ENCODE results near the gene MESP1. TPM values are rescaled to one million over a fixed set of nuclear protein-coding genes. Genes with fewer than 3 reads are reported as not detected.

MESP1 gene
- total RNA-seq, 1 experiment from 2014 or later: 8.8 TPM

GRCh38 chr15:89745131-89745530, 5.9 kb downstream of the MESP1 start:
- no peaks in the 10 kb centered on the region; the same call in 1 of the 2 replicates for H3K79me2 ChIP-seq (ENCODE audit: insufficient read depth, low read length)
- H3K27me3 ChIP-seq (ENCODE audit: insufficient read depth, low read length): no peaks in the 10 kb centered on the region
- intact Hi-C loops (cut with micrococcal nuclease): loop anchor here (10.0 kb wide), 1 partner anchor 470 kb away; no protein-coding TSS in a partner anchor
- no peak overlapping the region for H3K4me3 ChIP-seq (replicated peaks in 1 of 2; ENCODE audit: low read depth in 1 of 2, low read length in 2 of 2)
- no peak overlapping the region for H2AFZ ChIP-seq (ENCODE audit: low read depth, low read length, poor library complexity, severe bottlenecking)
- H3K36me3 ChIP-seq (ENCODE audit: control insufficient read depth in 1 of 2, insufficient read depth in 2 of 2, low read length in 2 of 2): no peaks in the 10 kb centered on the region
- no peaks in the 10 kb centered on the region for H4K20me1 ChIP-seq (ENCODE audit: insufficient read depth)
- ChIA-PET RAD21 (ENCODE audit: low non-redundant PET in 1 of 2, low total read pairs in 2 of 2, uncharacterized antibody in 2 of 2, unreplicated experiment in 2 of 2) (no interaction called here), POLR2A (no interaction called here), CTCF (no interaction called here)
- H3K4me2 ChIP-seq (ENCODE audit: low read length): no peak overlapping the region
- peaks cover 2 to 16% of the 10 kb centered on the region in 2 experiments; a peak in 2 of 4 replicates for H3K4me1 ChIP-seq (ENCODE audit: control insufficient read depth in 1 of 2, insufficient read depth in 2 of 2, low read length in 2 of 2)
- TF ChIP-seq JUND (IDR thresholded peaks at IDR 0.05) (no peak), POLR2A (IDR thresholded peaks at IDR 0.05; ENCODE audit: borderline replicate concordance, extremely low read depth, insufficient read depth, insufficient read length) (no peak)
- H3K9me2 ChIP-seq (ENCODE audit: insufficient read depth): no peaks in the 10 kb centered on the region
- H3K9ac ChIP-seq (ENCODE audit: low read length): no peak overlapping the region
- no peak for DNase-seq (ENCODE audit: low read depth, low spot score)
- ATAC-seq: no peak
- H3K9me3 ChIP-seq (ENCODE audit: control insufficient read depth in 1 of 2, insufficient read depth in 1 of 2, low read depth in 1 of 2, low read length in 2 of 2): no peaks in the 10 kb centered on the region
- BruUV-seq (replicated peaks): no TSS peak
- H3K27ac ChIP-seq (ENCODE audit: low read depth, low read length): no peak overlapping the region

DNA sequence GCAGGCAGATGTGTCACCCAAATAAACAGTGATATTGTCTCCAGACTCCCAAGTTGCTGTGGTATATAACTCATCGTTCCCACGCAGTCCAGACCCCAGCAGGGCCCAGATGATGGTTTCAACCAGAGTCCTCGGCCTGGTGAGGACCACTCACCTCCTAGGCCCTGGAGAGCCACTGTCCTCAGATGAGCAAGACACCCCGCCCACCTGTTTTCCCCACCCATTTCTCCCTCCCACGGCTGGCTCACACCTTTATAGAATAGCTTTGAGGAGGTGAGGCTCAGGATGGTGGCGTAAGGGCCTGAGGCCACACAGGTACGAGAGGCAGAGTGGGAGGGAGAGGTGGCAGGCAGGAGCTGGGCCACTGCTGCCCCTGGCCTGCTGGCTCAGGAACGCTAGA, 7.5 kb downstream of the MESP1 start:
- CTCF ChIA-PET: no interaction called here
- Histone ChIP-seq H3K36me3 (ENCODE audit: control insufficient read depth in 1 of 2, insufficient read depth in 2 of 2, low read length in 2 of 2) (no peaks in the 10 kb centered on the region), H3K9ac (ENCODE audit: low read length) (no peak overlapping the region), H3K4me1 (ENCODE audit: control insufficient read depth in 1 of 2, insufficient read depth in 2 of 2, low read length in 2 of 2) (0 out of 4 replicates have a peak, but pooled peaks cover 0 to 9% of the 10 kb centered on the region in 2 experiments), H3K4me3 (replicated peaks in 1 of 2; ENCODE audit: low read depth in 1 of 2, low read length in 2 of 2) (no peak overlapping the region), H3K9me2 (ENCODE audit: insufficient read depth) (no peaks in the 10 kb centered on the region), H3K4me2 (ENCODE audit: low read length) (no peak overlapping the region), H3K27ac (ENCODE audit: low read depth, low read length) (no peak overlapping the region), H3K79me2 (ENCODE audit: insufficient read depth, low read length) (no peaks in the 10 kb centered on the region), H3K9me3 (ENCODE audit: control insufficient read depth in 1 of 2, insufficient read depth in 1 of 2, low read depth in 1 of 2, low read length in 2 of 2) (no peaks in the 10 kb centered on the region), H3K27me3 (ENCODE audit: insufficient read depth, low read length) (no peaks in the 10 kb centered on the region), H2AFZ (ENCODE audit: low read depth, low read length, poor library complexity, severe bottlenecking) (no peak overlapping the region), H4K20me1 (ENCODE audit: insufficient read depth) (no peaks in the 10 kb centered on the region)
- intact Hi-C loops (cut with micrococcal nuclease): loop anchor here (5.0 to 10.0 kb wide), 2 partner anchors 329 to 471 kb away; no protein-coding TSS in a partner anchor
- DNase-seq (ENCODE audit: low read depth, low spot score): no peak
- no peak for ATAC-seq
- RAD21 ChIA-PET (ENCODE audit: low non-redundant PET in 1 of 2, low total read pairs in 2 of 2, uncharacterized antibody in 2 of 2, unreplicated experiment in 2 of 2): interaction anchor here in 1 of 2 experiments (0.6 kb wide), 1 partner anchor 1141 kb away, joined by 7 read pairs; the partner anchor contains the start of gene FES
- BruUV-seq (replicated peaks): no TSS peak
- POLR2A ChIA-PET: no interaction called here
- TF ChIP-seq POLR2A (IDR thresholded peaks at IDR 0.05; ENCODE audit: borderline replicate concordance, extremely low read depth, insufficient read depth, insufficient read length): no peak
- TF ChIP-seq SRF (IDR thresholded peaks at IDR 0.05; ENCODE audit: low read depth): no peak
- no peak for TF ChIP-seq EZH2phosphoT487 (IDR thresholded peaks at IDR 0.05; ENCODE audit: borderline replicate concordance)
- TF ChIP-seq CEBPB (IDR thresholded peaks at IDR 0.05; ENCODE audit: low read depth): no peak
- TF ChIP-seq YY1 (IDR thresholded peaks at IDR 0.05; ENCODE audit: extremely low read depth, insufficient replicate concordance, low read depth, low read length): no peak
- no peak for TF ChIP-seq RAD21 (IDR thresholded peaks at IDR 0.05; ENCODE audit: low read depth)
- no peak for TF ChIP-seq ZBTB33 (IDR thresholded peaks at IDR 0.05; ENCODE audit: extremely low read depth, insufficient replicate concordance, low read length)
- no peak for TF ChIP-seq ZFX (IDR thresholded peaks at IDR 0.05)
- no peak for TF ChIP-seq POLR2AphosphoS5 (IDR thresholded peaks at IDR 0.05; ENCODE audit: low read depth, low read length)
- no peak for TF ChIP-seq TCF7L2 (IDR thresholded peaks at IDR 0.05; ENCODE audit: borderline replicate concordance, extremely low read depth, insufficient read depth, insufficient read length)
- TF ChIP-seq REST (IDR thresholded peaks at IDR 0.05; ENCODE audit: low read depth): no peak
- no peak for TF ChIP-seq EZH2 (IDR thresholded peaks at IDR 0.05)
- no peak for TF ChIP-seq ELF1 (IDR thresholded peaks at IDR 0.05; ENCODE audit: borderline replicate concordance, low read depth)
- TF ChIP-seq MAX (IDR thresholded peaks at IDR 0.05): no peak
- TF ChIP-seq SP1 (IDR thresholded peaks at IDR 0.05; ENCODE audit: low read depth): no peak
